Measurements from ENCODE around the gene CAMK2N1.
"Not testable (repeated sequence)": the region's sequence is repeated elsewhere in the genome, so short reads cannot be mapped to it uniquely, and the experiment has no call there.

CAMK2N1 gene

DNA sequence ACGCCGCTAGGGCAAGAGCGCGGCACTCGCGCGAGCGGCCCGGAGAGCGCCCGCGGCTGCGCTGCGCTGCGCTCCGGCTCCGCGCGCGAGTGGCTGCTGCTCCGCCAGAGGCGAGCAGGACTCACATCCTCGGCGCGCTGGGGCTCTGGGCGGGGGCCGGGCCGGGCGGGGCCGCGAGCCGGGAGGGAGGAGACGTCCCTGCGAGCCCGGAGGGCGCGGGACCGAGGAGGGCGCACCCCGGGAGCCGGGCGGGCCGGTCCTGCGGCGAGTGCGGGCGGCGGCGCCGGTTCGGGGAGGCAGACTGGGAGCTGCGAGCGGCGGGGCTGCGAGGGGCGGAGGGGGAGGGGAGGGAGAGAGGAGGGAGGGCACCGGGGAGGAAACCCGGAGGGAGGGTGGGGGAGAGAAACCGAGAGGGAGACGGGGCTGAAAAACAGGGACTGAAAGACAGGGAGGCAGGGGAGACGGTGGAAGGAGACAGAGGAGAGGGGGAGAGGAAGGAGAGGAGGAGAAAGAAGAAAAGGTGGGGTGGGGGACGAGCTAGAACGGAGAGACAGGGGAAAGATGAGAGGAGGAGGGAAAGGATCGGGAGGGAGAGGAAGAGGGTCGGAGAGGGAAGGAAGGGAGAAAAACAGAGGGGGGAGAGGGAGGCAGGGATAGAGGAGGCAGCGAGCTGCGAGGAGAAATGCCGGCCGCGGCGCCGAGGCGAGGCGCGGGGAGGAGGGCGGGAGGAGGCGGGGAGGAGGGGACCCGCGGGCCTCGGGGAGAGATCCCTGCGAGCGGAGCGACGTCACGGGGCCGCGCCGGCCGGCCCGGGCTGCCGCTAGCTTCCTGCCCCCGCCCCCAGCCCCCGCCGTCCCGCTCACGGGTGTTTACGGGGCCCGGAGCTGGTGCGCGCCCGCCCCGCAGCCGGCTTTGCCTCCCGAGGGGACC lies at the start of gene CAMK2N1:
CAMK2N1 (minus strand) TSS at position 684 of the 930 bp plus-strand sequence. CDS start 831 bp downstream, outside the sequence.
- DNase-seq (ENCODE audit: low read depth in 3 of 3, low spot score in 1 of 3): peak in 1 of 3 donors; percentile 33

DNA sequence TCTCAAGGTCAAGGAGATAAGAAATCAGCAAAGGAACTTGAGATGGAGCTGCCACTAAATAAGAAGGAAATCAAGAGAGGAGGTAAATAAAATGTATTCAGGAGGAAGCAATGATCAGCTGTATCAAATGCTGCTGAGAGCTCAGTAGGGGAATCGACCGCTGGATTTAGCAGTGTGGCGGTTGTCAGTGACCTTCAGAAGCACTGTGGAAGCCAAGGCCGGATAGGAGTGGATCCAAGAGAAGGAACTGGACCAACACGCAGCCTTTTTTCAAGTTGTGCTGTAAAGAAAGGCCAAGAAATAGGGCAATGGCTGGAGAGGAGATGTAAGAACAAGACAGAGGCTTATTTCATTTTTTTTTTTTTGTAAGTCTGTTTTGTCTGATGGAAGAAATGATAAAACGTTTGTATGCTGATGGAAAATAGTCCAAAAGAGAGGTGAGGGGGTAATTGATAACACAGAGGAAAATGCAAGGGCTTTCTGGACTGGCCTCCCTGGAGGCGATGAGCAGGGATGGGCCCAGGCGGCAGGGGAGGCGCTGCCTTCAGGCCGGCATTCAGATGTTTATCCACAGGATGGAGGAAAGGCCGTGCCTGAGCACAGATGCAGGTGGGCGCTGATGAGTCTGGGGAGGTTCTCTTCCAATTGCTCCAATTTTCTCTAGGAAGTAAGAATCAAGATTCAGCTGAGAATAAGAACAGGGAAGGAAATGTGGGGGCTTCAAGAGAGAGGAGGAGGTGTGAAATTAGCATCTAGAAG lies 48.8 kb upstream of the CAMK2N1 start:
- no peak for DNase-seq (ENCODE audit: low read depth in 3 of 3, low spot score in 1 of 3)

DNA sequence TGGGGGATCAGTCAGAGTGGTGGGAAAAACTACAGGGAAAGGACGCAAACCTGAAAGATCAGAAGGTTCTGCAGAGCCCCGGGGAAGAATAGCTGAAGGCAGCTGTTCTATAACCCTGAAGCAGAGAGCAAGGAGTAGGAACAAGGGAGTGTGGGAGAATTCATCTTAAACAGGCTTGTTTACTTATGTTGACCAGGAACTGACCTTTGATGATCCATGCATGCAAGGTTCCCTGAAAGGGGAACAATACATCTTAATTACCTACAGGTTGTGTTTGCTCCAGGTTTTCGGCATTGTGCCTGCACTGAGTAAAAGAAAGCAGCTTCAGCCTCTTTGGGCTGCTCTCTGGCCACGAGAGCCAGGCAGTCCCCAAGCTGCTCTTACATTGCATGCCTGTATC lies 47.6 kb upstream of the CAMK2N1 start:
- no peak for DNase-seq (ENCODE audit: low read depth in 3 of 3, low spot score in 1 of 3)

DNA sequence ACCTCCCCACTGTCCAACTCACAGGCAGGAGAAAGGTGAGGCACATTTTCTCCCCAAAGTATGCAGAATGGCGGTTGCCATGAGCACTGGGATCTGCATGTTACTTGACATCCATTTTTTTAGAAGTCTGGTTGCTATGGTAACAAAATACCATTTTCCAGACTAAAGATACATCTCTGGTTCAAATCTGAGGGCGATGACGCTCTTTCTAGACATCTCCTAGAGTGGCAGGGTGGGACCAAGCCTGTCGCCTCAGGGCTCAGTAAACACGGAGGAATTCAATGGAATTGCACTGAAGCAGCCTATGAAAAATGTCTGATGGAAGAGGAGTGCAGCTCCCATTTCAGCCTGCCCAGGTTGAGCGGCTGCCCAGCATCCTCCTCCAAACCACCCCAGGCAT lies 44.9 kb upstream of the CAMK2N1 start:
- DNase-seq (ENCODE audit: low read depth in 3 of 3, low spot score in 1 of 3): no peak

DNA sequence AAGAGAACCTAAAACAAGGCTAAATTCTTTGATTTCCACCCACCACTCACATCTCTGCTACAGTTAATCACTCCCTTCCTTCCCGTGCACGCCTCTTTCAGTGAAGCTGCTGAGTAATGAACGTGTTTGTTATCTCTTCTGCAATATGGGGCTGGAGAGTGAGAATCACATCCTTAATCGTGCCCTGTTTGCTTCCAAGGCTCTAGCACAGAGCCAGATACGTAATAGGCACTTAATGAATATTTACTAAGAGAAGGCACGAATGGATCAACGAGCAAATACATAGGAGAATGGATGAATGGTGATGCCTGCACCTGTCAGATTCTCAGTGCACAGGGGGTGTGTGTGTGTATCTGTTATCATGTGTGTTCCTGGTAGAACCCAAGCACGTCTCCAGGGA lies 44.3 kb upstream of the CAMK2N1 start:
- no peak for DNase-seq (ENCODE audit: low read depth in 3 of 3, low spot score in 1 of 3)

DNA sequence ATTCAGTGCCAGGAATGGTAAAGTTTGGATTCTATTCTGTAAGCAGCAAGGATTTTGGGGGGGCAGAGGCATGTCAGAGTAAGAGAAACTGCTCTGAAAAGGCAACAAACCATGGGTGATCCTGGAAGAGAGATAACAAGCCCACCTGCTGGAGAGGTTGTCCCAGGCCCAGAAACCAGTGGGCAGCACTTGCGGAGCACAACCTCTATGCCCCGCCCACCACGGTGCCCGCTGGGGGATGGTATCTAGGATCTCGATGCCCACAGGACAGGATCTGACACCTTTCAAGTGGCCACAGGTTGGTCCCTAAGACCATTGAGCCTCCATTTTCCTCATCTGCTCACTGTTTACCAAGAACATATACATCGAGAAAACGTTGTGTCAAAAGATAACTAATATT lies 42.2 kb upstream of the CAMK2N1 start:
- no peak for DNase-seq (ENCODE audit: low read depth in 3 of 3, low spot score in 1 of 3)

DNA sequence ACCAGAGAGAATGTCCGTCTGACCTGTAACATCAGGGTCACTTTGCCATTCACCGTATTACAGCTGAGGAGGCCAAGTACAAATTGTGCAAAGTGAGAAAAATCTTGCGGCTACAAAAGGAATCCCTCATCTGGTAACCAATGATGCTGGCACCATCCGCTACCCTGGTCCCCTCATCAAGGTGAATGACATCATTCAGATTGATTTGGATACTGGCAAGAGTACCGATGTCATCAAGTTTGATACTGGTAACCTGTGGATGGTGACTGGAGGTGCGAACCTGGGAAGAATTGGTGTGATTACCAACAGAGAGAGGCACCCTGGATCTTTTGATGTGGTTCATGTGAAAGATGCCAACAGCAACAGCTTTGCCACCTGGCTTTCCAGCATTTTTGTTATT lies 40.3 kb upstream of the CAMK2N1 start:
- no peak for DNase-seq (ENCODE audit: low read depth in 3 of 3, low spot score in 1 of 3)

DNA sequence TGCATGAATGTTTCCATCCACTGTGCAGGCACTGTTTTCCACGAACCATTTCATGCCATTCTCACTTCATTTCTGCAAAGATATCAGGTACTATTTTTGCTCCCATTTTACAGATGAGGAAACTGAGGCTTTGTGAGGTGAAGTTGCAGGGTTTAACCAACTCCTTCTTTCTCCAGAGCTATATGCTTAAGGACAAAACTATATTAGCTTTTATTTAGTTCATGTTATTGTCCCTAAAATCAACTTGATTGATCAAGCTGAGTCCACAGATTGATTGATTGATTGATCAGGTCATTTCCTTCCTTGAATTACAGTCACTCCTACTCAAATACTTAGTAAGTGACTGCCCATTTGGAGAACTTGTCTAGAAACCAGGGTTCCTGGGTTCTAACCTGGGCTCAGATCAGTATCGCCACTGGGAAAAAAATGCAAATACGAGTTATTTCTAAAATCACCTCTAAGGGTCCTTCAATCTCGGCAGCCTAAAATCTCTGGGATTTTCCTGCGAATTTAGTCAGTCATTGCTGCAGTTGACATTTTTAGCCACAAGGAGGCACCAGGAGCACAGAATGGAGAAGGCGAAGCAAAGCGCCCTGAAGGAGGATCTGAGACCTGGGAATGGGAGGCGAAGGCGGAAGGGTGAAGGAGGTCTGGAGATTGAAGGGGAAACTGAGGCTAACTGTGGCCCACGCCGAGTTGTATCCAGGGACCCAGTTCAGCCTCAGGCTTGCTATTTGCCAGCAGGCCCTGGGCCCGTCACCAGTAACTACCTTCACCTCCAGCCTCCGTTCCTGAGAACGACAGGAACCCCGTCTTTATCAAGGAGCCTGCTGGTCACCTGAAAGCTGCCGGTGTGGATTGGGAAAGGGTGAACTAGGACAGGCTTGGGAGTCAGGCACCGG lies 36.2 kb upstream of the CAMK2N1 start:
- peak; percentile 9 to 42 (median 24) for DNase-seq (ENCODE audit: low read depth in 3 of 3, low spot score in 1 of 3)

DNA sequence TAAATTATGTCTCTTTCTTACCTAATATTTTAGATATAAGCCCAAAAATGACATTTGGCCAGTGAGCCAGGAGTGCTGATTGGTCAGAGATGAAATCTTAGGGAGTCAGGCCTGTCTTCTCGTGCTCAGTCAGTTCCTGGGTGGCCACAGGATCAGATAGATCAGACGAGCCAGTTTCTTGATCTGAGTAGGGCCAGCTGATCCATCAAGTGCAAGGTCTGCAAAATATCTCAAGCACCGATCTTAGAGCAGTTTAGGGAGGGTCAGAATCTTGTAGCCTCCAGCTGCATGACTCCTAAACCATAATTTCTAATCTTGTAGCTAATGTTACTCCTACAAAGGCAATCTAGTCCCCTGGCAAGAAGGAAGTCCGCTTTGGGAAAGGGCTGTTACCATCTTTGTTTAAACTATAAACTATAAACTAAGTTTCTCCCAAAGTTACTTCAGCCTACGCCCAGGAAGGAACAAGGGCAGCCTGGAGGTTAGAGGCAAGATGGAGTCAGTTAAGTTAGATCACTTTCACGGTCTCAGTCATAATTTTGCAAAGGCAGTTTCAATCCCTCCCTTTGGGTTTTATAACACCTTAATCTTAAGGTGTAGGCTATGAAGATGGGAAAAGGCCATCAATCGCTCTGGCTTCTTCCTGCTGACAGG lies 33.7 kb upstream of the CAMK2N1 start:
- DNase-seq (ENCODE audit: low read depth in 3 of 3, low spot score in 1 of 3): not testable (repeated sequence)

DNA sequence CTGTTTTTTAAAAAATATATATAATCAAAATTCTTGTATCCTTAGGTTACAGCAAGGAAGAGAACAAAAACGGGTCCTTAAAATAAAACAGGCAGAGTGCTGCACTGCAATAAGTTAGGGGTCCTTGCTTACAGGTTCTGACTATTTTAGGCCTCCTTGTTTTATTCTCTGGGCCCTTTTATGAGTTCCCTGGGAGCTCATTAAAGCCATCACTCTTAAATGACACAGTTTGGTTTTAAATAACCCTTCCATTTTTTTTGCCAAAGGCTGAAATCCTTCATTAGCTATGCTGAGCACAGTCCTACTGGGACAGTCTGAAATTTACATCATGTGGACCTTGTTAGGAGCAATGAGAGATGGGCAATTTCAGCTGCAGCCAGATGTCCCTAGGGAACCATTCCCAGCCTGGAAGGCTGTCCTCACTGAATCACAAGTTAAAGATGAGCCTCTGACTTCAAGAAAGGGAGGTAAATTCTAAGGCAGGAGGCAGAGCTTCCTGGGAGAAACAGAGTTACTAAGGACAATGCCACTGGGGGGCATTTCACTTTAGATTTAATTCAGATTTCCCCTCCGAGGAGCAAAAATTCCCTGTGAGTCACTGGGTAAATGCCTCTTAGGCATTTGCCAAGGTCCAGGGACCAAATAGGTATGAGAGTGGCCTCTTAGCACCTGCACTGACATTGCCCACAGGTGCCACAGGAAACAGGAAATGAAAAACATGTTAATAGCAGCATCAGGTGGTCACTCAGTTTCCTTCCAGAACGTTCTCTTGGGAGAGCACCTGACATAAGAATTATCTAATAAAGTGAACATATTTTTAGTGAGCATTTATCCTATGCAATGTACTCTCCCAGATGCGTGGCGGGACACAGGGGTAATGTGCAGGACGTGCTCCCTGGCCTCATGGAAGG lies 25.8 kb upstream of the CAMK2N1 start:
- no peak for DNase-seq (ENCODE audit: low read depth in 3 of 3, low spot score in 1 of 3)

DNA sequence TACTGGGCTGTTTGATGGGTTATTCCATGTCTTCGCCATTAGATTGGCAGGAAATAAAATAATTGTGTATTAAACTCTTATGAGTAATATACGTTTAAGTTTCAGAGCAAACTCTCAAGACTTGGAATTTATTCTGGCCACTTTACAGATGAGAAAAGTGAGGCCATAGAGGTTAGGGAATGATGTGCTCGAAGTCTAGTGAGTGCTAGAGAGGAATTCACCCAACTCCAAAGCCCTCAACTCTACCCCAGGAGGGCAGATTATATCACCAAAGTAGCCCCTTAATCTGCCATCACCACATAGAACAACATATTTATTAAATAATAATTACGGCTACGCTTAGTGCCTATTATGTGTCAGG lies 22.4 kb upstream of the CAMK2N1 start:
- no peak for DNase-seq (ENCODE audit: low read depth in 3 of 3, low spot score in 1 of 3)

DNA sequence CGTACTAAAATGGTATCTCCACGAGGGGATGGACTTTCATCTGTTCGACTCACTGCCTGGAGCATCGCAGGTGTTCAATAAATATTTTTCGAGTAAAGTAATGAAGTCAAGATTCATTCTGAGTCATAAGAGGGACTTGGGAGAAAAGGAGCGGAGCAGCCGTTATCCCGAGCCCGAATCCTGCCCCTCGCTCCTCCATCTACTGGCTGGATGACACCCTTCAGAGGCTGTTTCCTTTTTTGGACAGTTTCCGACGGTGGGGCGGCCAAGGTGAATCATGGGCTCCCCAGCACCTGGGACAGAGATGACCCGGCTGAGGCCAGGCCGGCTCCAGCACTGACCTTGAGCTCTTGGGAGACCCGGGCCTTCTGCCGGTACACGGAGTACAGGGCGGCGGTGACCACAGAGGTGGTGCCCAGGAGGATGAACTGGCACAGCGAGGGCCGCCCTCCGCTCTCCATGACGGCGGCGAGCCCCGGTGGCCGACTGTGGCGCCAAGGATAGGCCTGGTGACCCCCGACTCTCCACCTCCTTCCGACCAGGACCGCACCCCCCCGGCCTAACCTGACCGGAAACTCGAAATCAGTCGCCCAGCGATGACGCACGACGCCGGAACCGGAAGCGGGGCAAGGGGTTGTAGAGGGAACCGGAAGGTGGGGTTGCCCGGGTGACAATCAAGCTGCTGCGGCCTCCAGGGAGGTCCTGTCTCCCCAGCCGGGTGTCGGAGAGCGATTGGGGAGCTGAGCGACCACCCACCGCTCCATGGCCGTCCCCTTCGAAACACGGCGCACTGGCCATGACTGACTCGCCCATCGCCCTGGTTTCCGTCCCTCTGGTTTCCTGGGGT lies 21.8 kb upstream of the CAMK2N1 start, which contains the start of gene MUL1:
MUL1 (minus strand) TSS at position 588 of the 847 bp plus-strand sequence; CDS start at position 461, 127 bp downstream.
- DNase-seq (ENCODE audit: low read depth in 3 of 3, low spot score in 1 of 3): peak; percentile 65 to 94 (median 73)

DNA sequence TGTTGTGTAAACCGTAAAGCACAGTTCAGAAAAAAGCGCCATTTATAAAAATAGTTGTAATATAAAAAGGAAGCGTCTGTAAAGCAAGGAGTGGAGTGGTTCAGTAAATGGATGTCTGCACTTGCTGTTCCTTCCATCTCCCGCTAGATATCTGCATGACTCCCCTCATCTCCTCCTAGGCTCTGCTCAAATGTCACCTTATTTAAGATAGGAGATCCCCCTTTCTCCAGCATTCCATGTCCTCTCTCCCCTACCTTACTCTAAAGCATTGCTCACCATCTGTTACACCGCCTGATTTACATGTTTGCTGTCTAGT lies 21.2 kb upstream of the CAMK2N1 start:
- DNase-seq (ENCODE audit: low read depth in 3 of 3, low spot score in 1 of 3): no peak

DNA sequence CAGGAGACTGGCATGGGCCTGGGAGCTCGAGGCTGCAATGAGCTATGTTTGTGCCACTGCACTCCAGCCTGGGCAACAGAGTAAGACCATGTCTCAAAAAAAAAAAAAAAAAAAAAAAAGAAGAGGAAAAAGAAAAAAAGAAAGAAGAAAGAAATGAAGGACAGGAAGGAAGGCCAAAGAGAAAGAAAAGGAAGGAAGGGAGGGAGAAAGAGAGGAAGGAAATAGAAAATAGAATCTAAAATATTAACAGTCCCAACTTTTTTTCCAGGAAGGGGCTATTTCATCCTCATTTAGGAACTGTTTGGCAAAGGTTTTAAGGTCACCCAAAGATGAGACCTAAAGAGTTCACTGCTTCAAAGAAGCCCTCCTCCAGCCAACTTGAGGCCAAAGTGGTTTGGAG lies 19.5 kb upstream of the CAMK2N1 start:
- DNase-seq (ENCODE audit: low read depth in 3 of 3, low spot score in 1 of 3): no peak

DNA sequence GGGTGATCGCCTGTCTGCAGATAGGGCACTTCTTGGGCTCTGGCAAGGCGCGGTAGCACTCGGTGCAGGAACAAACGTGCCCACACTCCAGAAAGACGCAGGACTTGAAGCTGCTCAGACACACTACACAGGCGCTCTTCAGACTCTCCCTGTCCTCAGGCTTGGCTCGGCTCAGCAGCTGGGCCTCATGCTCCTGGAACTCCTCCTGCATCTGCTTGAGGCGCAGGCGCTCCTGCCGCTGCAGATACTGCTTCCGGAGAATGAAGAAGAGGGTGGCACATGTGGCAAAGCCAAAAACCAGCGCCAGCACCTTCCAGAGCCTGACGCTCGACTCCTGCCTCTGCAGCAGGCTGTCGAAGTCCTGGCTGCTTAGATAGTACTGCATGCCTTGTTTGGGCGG lies 14.7 kb upstream of the CAMK2N1 start:
- no peak for DNase-seq (ENCODE audit: low read depth in 3 of 3, low spot score in 1 of 3)

DNA sequence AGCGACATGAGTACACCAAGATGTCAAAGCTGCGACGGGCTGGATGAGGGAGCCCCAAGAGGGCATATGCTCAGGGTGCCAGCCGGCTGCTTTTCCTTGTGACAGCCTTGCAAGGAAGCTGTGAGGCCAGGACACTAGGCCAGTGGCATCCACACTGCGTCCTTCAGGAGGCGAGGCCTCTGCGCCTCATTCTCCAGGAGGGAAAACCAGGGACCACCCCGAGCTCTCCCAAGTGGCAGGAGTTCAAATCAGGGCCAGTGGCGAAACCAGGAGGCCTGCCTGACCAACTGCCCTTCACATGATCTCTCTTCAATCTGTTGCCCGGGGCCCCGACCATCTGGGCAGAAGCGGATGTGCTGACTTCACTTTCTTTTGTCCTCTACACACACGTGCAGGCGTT lies 13.7 kb upstream of the CAMK2N1 start:
- DNase-seq (ENCODE audit: low read depth in 3 of 3, low spot score in 1 of 3): no peak

DNA sequence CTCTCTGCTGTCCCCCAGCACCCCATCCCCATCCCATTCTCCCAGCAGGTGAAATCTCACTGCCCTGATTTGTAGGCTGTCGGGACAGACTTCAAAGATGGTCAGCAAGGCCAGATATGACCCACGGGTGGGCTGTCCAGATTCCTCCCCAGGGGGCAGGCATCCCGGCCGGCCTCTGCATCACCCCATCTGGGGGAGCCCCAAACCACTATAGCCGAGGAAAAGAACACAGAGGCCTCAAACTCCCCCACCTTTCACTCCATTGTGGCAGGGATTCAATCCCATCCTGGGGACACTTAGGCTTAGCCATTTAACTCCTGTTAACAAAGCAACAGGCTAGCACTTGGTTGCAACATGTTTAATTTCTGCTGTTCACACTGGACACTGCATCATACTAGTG lies 13.1 kb upstream of the CAMK2N1 start:
- DNase-seq (ENCODE audit: low read depth in 3 of 3, low spot score in 1 of 3): no peak

DNA sequence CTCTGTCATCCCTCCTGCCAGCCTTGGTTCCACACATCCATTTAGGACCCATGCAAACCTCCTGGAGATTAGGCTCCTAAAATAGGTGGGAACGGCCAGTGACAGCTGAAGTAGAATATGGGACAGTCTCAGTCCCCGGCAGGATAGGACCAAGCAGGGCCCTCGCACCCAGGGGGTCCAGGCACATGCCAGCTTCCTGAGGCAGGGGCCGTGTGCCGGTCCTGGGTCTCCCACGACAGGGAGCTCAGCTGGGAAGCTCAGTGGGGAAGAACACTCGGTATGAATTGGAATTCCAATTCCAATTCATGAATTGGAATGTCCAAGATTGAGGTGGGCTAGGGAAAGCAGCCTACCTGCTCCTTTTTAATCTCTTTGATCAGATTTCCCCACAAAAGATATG lies 12.1 kb upstream of the CAMK2N1 start:
- DNase-seq (ENCODE audit: low read depth in 3 of 3, low spot score in 1 of 3): no peak

DNA sequence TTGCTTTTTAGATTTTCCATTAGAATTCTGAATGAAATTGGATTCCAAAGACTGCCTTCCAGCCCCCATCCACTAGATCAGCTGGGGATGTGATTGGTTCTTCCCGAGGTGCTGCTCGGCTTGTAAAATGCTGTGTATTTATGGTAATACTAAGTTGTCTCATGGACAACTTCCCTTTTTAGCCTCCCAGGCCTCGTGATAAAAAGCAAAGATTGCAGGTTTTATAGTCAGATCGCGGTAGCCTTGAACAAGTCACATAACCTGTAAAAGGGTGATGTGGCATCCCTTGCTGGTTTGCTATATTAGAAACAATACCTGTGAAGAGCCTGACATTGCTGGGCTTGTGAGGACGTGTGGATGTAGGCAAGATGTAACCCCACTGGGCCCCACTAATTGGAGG lies 11.5 kb upstream of the CAMK2N1 start:
- no peak for DNase-seq (ENCODE audit: low read depth in 3 of 3, low spot score in 1 of 3)

All from stimulated activated CD4-positive, alpha-beta T cell treated with anti-CD3 and anti-CD28 coated beads, TNF-alpha, amount 100 ng/mL, for 1 hour (primary cell).